Measurements from ENCODE around the gene SRPK2.

DNA sequence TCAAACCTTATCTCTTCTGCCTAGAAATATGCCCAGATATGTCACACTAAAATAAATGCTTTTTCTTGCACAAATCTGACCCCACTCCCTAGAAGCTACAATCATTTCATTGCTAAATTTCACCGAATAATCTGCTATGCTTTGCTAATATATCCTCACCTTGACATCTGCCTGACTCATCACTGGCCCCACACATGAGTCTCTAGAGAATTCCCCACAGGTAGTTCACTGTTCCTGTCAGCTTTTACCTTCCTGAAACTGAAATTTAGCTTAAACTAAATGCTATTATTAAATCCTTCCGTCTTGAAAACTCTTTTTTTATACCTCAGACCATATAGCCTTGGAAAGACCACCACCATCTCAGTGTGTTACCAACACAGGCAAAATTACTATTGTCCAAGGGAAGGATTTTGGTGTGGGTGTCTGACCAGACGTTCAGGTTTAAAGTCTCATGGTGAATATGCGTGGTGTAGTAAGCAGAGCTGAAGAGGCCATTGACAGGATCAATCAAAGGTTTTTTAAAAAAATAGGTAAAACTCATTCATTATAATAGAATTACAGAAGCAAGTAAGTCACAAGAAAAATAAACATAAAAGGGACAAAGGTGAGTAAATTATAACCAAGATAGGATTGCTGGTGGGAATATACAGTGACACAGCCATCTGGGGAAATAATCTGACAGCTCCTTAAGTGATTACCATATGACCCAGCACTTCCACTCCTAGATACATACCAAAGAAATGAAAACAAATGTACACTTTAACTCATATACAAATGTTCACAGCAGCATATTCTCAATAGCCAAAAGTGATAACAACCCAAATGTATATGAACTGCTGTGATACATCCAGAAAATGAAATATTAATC is 201.2 kb downstream of the SRPK2 start:
- TF ChIP-seq CTCF (IDR thresholded peaks at IDR 0.05; ENCODE audit: insufficient read depth, low read depth, low read length) = no peak
- TF ChIP-seq EZH2 (IDR thresholded peaks at IDR 0.05; ENCODE audit: insufficient read depth, low read length) = no peak

Measured in astrocyte (in vitro differentiated cells and primary cell).